Cardiac muscle cell (in vitro differentiated cells and primary cell): ENCODE measurements around the gene IL17RE. TPM values are rescaled to one million over a fixed set of nuclear protein-coding genes. Genes with fewer than 3 reads are reported as not detected.

Experiments used
- DNase-seq, 2 donors: peaks; one replicate each; pipeline versions ENCODE4 v3.0.0 to v3.0.0-alpha.2; 2010 to 2017; ENCODE audit warnings: low read depth in 1 of 2, low spot score in 1 of 2
- H3K27ac ChIP-seq: fragments of 200-600 bp; sonication (generic); 2 replicates; pipeline ENCODE4 v1.5.1; 2016
- H3K27me3 ChIP-seq: fragments of 200-600 bp; sonication (generic); 2 replicates; pipeline ENCODE4 v1.6.0; 2016; ENCODE audit warnings: control low read depth
- H3K36me3 ChIP-seq: fragments of 200-600 bp; sonication (generic); 2 replicates; pipeline ENCODE4 v1.5.1; 2016; ENCODE audit warnings: control low read depth
- H3K4me1 ChIP-seq: fragments of 200-600 bp; sonication (generic); 2 replicates; pipeline ENCODE4 v1.8.1; 2017; ENCODE audit warnings: low read depth, mild to moderate bottlenecking, mixed run types
- H3K4me3 ChIP-seq: fragments of 200-600 bp; sonication (generic); 2 replicates; pipeline ENCODE4 v1.5.1; 2016; ENCODE audit warnings: mild to moderate bottlenecking
- H3K9me3 ChIP-seq: fragments of 200-600 bp; sonication (generic); 2 replicates; pipeline ENCODE4 v1.5.1; 2017; ENCODE audit warnings: low read depth, mild to moderate bottlenecking, control low read depth
- CTCF ChIP-seq: IDR thresholded peaks from 2 replicates; pipeline ENCODE4 v1.5.1; 2012; ENCODE audit warnings: low read depth, mild to moderate bottlenecking, low read length
- polyA plus RNA-seq: library from polyadenylated mRNA; unstranded; fragments of >200 nt; fragmentation: Nextera tagmentation; extraction: Ambion mirVana; gene quantifications from 2 replicates; pipeline ENCODE4 v1.2.1, GENCODE V29; 2016
- total RNA-seq: library from RNA; depleted of rRNA; stranded (reverse); fragments of >200 nt; gene quantifications from 2 replicates; pipeline ENCODE4 v1.2.3, GENCODE V29; 2016

Gene IL17RE
- total and polyA plus RNA-seq, 2 experiments from 2014 or later, result 1.2 to 1.3 TPM

DNA sequence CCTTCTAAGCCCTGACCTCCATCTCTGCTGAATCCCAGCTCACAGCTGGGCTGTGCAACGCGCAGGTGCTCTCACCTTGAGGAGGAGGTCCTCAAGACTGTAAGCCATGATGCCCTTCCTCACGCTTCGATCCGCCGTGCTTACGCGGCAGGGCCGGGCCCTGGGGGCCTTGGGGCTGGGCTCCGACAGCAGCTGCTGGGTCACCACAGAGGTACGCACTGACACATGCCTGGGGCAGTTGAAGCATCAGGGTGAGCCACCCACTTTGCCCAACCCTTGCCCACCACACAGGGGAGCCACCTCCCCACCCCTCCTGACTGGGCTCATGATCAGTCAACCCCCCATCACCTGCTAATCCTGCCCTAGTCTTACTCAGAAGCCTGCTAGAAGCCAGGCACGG lies 25.7 kb upstream of the IL17RE start:
- no peak overlapping the region for H3K4me3 ChIP-seq
- DNase-seq, result no peak
- no peak for TF ChIP-seq CTCF
- H3K9me3 ChIP-seq, result no peaks in the 10 kb centered on the region
- no peaks in the 10 kb centered on the region for H3K27me3 ChIP-seq
- H3K27ac ChIP-seq, result no peak overlapping the region
- H3K4me1 ChIP-seq, result no peaks in the 10 kb centered on the region
- no peaks in the 10 kb centered on the region for H3K36me3 ChIP-seq

DNA sequence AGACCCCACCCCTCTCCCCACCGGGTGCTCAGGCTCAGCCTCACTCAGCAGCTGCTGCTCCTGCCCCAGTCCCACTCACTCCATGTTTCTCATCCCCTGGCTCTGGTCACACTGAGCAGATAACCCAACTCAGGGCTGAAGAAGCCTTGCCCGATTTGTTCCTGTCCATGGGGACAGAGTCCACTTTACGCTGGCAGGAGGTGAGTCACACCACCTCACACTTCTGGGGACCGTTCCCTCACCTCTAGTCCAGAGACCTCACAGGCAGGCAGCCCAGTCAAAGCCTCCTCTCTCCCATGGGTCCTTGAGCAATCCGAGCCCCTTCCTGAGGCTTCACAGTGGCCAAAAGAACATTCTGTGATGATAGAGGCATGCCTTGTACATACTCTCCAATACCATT lies 23.9 kb upstream of the IL17RE start:
- DNase-seq, result peak in 1 of 2 donors; percentile 58
- H3K27me3 ChIP-seq, result no peaks in the 10 kb centered on the region
- no peaks in the 10 kb centered on the region for H3K4me1 ChIP-seq
- no peak for TF ChIP-seq CTCF
- no peak overlapping the region for H3K27ac ChIP-seq
- H3K4me3 ChIP-seq, result no peak overlapping the region
- H3K36me3 ChIP-seq, result no peaks in the 10 kb centered on the region
- H3K9me3 ChIP-seq, result no peaks in the 10 kb centered on the region

- no peaks in the 10 kb centered on the region for H3K36me3 ChIP-seq
- H3K27me3 ChIP-seq, result no peaks in the 10 kb centered on the region
- no peak within 1 kb of the TSS for H3K4me3 ChIP-seq
- TF ChIP-seq CTCF, result no peak
- no peaks in the 10 kb centered on the region for H3K9me3 ChIP-seq
- no peak for DNase-seq
- H3K4me1 ChIP-seq, result no peaks in the 10 kb centered on the region
- H3K27ac ChIP-seq, result no peak within 1 kb of the TSS
Observed at GRCh38 chr3:9879830-9880549, 22.7 kb upstream of the IL17RE start, which contains the start of gene CIDEC. CIDEC (minus strand) TSS chr3:9880253; CDS start chr3:9878486, 1,767 bp downstream.

DNA sequence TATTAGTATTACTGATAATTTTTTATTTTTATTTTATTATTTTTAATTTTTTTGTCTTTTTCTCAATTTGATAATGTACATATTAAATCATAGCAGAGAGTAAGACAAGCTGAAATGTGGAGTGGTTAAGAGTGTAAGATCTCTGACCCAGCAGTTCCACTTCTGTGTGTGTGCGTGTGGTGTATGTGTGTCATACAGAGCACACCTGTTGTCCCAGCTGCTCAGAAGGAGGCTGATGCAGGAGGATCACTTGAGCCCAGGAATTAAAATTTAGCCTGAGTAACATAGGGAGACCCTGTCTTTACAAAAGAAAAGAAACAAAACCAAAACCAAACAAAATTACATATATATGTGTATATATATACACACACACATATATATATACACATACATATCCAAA lies 21.2 kb upstream of the IL17RE start:
- Histone ChIP-seq H3K27ac (no peak overlapping the region), H3K4me1 (no peaks in the 10 kb centered on the region), H3K4me3 (no peak overlapping the region), H3K36me3 (no peaks in the 10 kb centered on the region), H3K9me3 (no peaks in the 10 kb centered on the region), H3K27me3 (no peaks in the 10 kb centered on the region)
- TF ChIP-seq CTCF, result no peak
- no peak for DNase-seq

- Histone ChIP-seq H3K4me1 (no peaks in the 10 kb centered on the region), H3K4me3 (no peak overlapping the region), H3K27me3 (no peaks in the 10 kb centered on the region), H3K36me3 (no peaks in the 10 kb centered on the region), H3K27ac (no peak overlapping the region), H3K9me3 (no peaks in the 10 kb centered on the region)
- peak in 1 of 2 donors; percentile 43 for DNase-seq
- no peak for TF ChIP-seq CTCF
Observed at GRCh38 chr3:9883706-9884554, 18.7 kb upstream of the IL17RE start.
